Measurements from ENCODE around the gene CSN2. TPM values are rescaled to one million over a fixed set of nuclear protein-coding genes. Genes with fewer than 3 reads are reported as not detected.

The CSN2 gene
- total RNA-seq, 4 donors from 2014 or later = not detected

GRCh38 chr4:69909195-69909594 lies 56.3 kb downstream of the CSN2 start:
- in situ Hi-C loops (cut with MboI; ENCODE audit: low pct_ligation_motif_present in 1 of 4, low pct_unique_long_range_greater_than_20kb in 1 of 4, low sequenced_read_pairs in 3 of 4) = loop anchor here in 3 of 4 donors (25.0 kb wide), 2 partner anchors 278 to 603 kb away; partner anchors contain the start of genes ODAM (in 2 of the 3) and AMTN (in 1 of the 3)
- no peaks in the 10 kb centered on the region for H3K9me3 ChIP-seq
- TF ChIP-seq, protein P1, sequence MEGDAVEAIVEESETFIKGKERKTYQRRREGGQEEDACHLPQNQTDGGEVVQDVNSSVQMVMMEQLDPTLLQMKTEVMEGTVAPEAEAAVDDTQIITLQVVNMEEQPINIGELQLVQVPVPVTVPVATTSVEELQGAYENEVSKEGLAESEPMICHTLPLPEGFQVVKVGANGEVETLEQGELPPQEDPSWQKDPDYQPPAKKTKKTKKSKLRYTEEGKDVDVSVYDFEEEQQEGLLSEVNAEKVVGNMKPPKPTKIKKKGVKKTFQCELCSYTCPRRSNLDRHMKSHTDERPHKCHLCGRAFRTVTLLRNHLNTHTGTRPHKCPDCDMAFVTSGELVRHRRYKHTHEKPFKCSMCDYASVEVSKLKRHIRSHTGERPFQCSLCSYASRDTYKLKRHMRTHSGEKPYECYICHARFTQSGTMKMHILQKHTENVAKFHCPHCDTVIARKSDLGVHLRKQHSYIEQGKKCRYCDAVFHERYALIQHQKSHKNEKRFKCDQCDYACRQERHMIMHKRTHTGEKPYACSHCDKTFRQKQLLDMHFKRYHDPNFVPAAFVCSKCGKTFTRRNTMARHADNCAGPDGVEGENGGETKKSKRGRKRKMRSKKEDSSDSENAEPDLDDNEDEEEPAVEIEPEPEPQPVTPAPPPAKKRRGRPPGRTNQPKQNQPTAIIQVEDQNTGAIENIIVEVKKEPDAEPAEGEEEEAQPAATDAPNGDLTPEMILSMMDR (IDR thresholded peaks at IDR 0.05) = no peak
- TF ChIP-seq POLR2A (IDR thresholded peaks at IDR 0.05) (no peak), EP300 (IDR thresholded peaks at IDR 0.05; ENCODE audit: low read depth) (no peak), POLR2AphosphoS5 (IDR thresholded peaks at IDR 0.05) (no peak)
- intact Hi-C loops (cut with DNase I; ENCODE audit: low total_unique reads) = no loop called here
- no peak for DNase-seq
- H3K4me1 ChIP-seq = no peaks in the 10 kb centered on the region
- H3K36me3 ChIP-seq = no peaks in the 10 kb centered on the region
- no peaks in the 10 kb centered on the region for H3K27me3 ChIP-seq
- 87 to 96% methylated on average over 4 of the region's 4 CpGs for WGBS, 2 donors (ENCODE audit: low coverage in 1 of 2)
- H3K4me3 ChIP-seq = no peak overlapping the region
- H3K27ac ChIP-seq = no peak overlapping the region

DNA sequence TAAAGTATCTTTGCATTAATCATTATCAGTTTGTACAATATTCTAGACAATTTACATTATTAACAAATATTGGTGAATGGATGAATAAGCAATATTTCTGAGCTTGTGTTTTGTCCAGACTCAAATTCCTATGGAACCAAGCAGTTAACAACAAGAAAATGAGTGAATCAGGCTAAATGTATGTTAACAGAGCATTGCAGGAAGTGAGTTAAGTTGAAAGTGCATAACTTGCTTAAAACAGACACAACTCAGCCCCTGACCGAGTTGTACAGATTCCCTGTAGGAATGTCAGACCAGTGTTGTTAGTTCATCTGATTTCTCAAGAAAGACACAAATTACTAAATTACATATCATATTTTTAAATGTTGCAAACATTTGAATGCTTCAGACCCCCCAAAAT lies 58.4 kb downstream of the CSN2 start:
- intact Hi-C loops (cut with DNase I; ENCODE audit: low total_unique reads) = no loop called here
- WGBS, 2 donors (ENCODE audit: low coverage in 1 of 2) = 60 to 68% methylated on average over 1 of the region's 1 CpG
- Histone ChIP-seq H3K27ac (no peak overlapping the region), H3K27me3 (no peaks in the 10 kb centered on the region), H3K4me3 (no peak overlapping the region), H3K4me1 (no peaks in the 10 kb centered on the region), H3K9me3 (no peaks in the 10 kb centered on the region), H3K36me3 (no peaks in the 10 kb centered on the region)
- TF ChIP-seq, protein P1 (IDR thresholded peaks at IDR 0.05) = no peak
- TF ChIP-seq EP300 (IDR thresholded peaks at IDR 0.05; ENCODE audit: low read depth) (no peak), POLR2AphosphoS5 (IDR thresholded peaks at IDR 0.05) (no peak), POLR2A (IDR thresholded peaks at IDR 0.05) (no peak)
- no peak for DNase-seq
- in situ Hi-C loops (cut with MboI; ENCODE audit: low pct_ligation_motif_present in 1 of 4, low pct_unique_long_range_greater_than_20kb in 1 of 4, low sequenced_read_pairs in 3 of 4) = loop anchor here in 3 of 4 donors (25.0 kb wide), 2 partner anchors 280 to 605 kb away; partner anchors contain the start of genes ODAM (in 2 of the 3) and AMTN (in 1 of the 3)

Other genes with a start within 250 kb of the CSN2 start
- 100 to 1,000 TPM; 105 to 212 (median 147) TPM for gene SULT1B1, start 205.1 kb downstream of the CSN2 start, total RNA-seq
- under 1 TPM in 2 of 4 donors, not detected in 2; 0.40 to 0.95 TPM for gene SULT1E1, start 105.6 kb downstream of the CSN2 start, total RNA-seq
- under 1 TPM in 1 of 4 donors, not detected in 3; 0.79 TPM for gene CSN1S1, start 34.7 kb downstream of the CSN2 start, total RNA-seq
- not detected for gene STATH, start 30.2 kb upstream of the CSN2 start, total RNA-seq
- not detected for gene HTN3, start 62.7 kb upstream of the CSN2 start, total RNA-seq
- not detected for gene HTN1, start 84.7 kb upstream of the CSN2 start, total RNA-seq
- not detected for gene PRR27, start 188.5 kb upstream of the CSN2 start, total RNA-seq
- 1 to 10 TPM in 1 of 4 donors, under 1 TPM in 1, not detected in 2; 0.79 to 1.1 TPM for gene ODAM, start 230.0 kb upstream of the CSN2 start, total RNA-seq

All from transverse colon (tissue), 4 donors.